Nephron (organoid): ENCODE measurements around the gene MRPL36.

ENCODE experiments used
- H3K27ac Mint-ChIP-seq, 3 experiments: 2 replicates each; pipeline ENCODE4 v1.8.0; 2020; ENCODE audit warnings: mixed read lengths in 3 of 3, mild to moderate bottlenecking in 2 of 3, moderate library complexity in 1 of 3
- H3K27me3 Mint-ChIP-seq: 2 replicates; pipeline ENCODE4 v1.8.0; 2021; ENCODE audit warnings: low read depth, mild to moderate bottlenecking, moderate library complexity, mixed read lengths
- H3K36me3 Mint-ChIP-seq: 2 replicates; pipeline ENCODE4 v1.8.0; 2020; ENCODE audit warnings: low read depth, mixed read lengths
- H3K4me1 Mint-ChIP-seq: 2 replicates; pipeline ENCODE4 v1.8.0; 2020; ENCODE audit warnings: mixed read lengths
- H3K4me3 Mint-ChIP-seq, 3 experiments: 2 replicates each; pipeline ENCODE4 v1.8.0; 2020; ENCODE audit warnings: mild to moderate bottlenecking in 3 of 3, mixed read lengths in 3 of 3, moderate library complexity in 2 of 3
- H3K9me3 Mint-ChIP-seq: 2 replicates; pipeline ENCODE4 v1.8.0; 2020; ENCODE audit warnings: mixed read lengths
- CTCF ChIP-seq, 3 experiments: fragments of 200-600 bp; sonication (generic); IDR thresholded peaks; one replicate each; pipeline ENCODE4 v1.5.0; 2021; ENCODE audit warnings: antibody characterized with exemption in 3 of 3; ENCODE audit not compliant: unreplicated experiment in 3 of 3

MRPL36 gene

GRCh38 chr5:1810581-1811101 is 11.0 kb upstream of the MRPL36 start:
- TF ChIP-seq CTCF (IDR thresholded peaks at IDR 0.05; ENCODE audit: unreplicated experiment in 3 of 3) = no peak
- H3K4me3 Mint-ChIP-seq = no peak overlapping the region
- no peaks in the 10 kb centered on the region for H3K27me3 Mint-ChIP-seq
- H3K27ac Mint-ChIP-seq = no peak overlapping the region
- H3K4me1 Mint-ChIP-seq = no peaks in the 10 kb centered on the region
- H3K9me3 Mint-ChIP-seq = no peaks in the 10 kb centered on the region
- peaks cover 87% of the 10 kb centered on the region for H3K36me3 Mint-ChIP-seq

DNA sequence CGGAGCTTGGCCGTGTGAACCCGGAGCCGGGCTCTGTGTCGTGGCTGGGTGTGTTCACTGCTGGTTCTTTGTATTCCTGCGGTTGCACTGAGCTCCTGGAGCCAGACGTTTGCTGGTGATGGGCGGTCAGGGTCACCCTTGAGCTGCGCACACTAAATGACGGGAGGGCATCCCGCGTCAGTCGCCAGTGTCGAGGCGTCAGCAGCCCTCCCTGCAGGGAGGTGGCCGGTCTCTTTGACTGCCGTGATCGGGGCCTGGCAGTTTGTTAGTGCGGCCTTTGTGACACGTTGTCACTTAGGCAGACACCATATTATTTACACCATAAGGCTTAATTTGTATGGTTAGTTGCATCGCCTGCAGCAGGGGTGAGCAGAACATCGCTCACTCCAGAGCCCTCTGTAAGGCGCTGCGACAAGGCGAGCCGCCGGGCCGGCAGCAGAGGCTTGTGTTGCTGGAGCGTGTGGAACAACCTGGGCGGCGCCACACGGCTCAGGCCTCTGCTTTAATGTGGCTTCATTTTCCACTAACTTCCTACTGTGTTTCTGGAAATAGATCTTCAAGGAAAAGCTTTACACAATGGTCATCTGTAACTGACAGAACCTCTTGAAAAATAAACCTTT is 9.9 kb upstream of the MRPL36 start:
- Mint-ChIP-seq H3K36me3 (peaks cover 86% of the 10 kb centered on the region), H3K4me3 (no peak overlapping the region), H3K27me3 (no peaks in the 10 kb centered on the region), H3K27ac (no peak overlapping the region), H3K4me1 (no peaks in the 10 kb centered on the region), H3K9me3 (no peaks in the 10 kb centered on the region)
- no peak for TF ChIP-seq CTCF (IDR thresholded peaks at IDR 0.05; ENCODE audit: unreplicated experiment in 3 of 3)

DNA sequence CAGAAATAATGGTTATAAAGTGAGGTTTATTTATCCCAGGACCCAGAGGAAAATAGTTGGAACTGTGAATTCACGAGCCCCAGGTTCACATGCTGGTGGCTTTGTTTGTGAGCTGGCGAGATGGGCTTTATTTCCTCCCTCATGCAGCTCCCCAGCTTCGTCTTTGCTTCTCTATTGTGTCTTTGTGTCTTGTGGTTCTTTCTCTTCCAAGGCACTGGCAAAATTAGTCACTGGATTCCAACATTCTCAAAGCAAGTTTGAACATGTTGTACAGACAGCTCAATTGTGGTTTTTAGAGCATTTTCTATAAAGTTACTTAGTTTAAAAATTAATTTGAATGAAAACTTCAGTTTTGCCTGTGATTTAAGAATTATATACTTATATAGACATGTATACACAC is 8.8 kb upstream of the MRPL36 start:
- H3K27ac Mint-ChIP-seq = no peak overlapping the region
- H3K4me1 Mint-ChIP-seq = no peaks in the 10 kb centered on the region
- no peaks in the 10 kb centered on the region for H3K27me3 Mint-ChIP-seq
- H3K4me3 Mint-ChIP-seq = no peak overlapping the region
- H3K9me3 Mint-ChIP-seq = no peaks in the 10 kb centered on the region
- no peak for TF ChIP-seq CTCF (IDR thresholded peaks at IDR 0.05; ENCODE audit: unreplicated experiment in 3 of 3)
- H3K36me3 Mint-ChIP-seq = peaks cover 86% of the 10 kb centered on the region

- no peak overlapping the region for H3K4me3 Mint-ChIP-seq
- H3K9me3 Mint-ChIP-seq = no peaks in the 10 kb centered on the region
- peaks cover 89% of the 10 kb centered on the region for H3K36me3 Mint-ChIP-seq
- TF ChIP-seq CTCF (IDR thresholded peaks at IDR 0.05; ENCODE audit: unreplicated experiment in 3 of 3) = no peak
- no peaks in the 10 kb centered on the region for H3K27me3 Mint-ChIP-seq
- no peak overlapping the region for H3K27ac Mint-ChIP-seq
- peaks cover 6% of the 10 kb centered on the region for H3K4me1 Mint-ChIP-seq
Measured at GRCh38 chr5:1807451-1808185, 8.0 kb upstream of the MRPL36 start.

- H3K27ac Mint-ChIP-seq = no peak overlapping the region
- no peak for TF ChIP-seq CTCF (IDR thresholded peaks at IDR 0.05; ENCODE audit: unreplicated experiment in 3 of 3)
- peaks cover 86% of the 10 kb centered on the region for H3K36me3 Mint-ChIP-seq
- no peak overlapping the region for H3K4me3 Mint-ChIP-seq
- H3K9me3 Mint-ChIP-seq = no peaks in the 10 kb centered on the region
- H3K27me3 Mint-ChIP-seq = no peaks in the 10 kb centered on the region
- H3K4me1 Mint-ChIP-seq = peaks cover 9% of the 10 kb centered on the region
Measured at GRCh38 chr5:1806974-1807373, 7.3 kb upstream of the MRPL36 start.
